Neural progenitor cell (in vitro differentiated cells): ENCODE measurements around the gene MMEL1.

Experiments used
- CTCF ChIP-seq: fragments of 200-600 bp; sonication (generic); IDR thresholded peaks from 2 replicates; pipeline ENCODE4 v1.5.1; 2017; ENCODE audit warnings: antibody characterized with exemption, mild to moderate bottlenecking
- EZH2 ChIP-seq: fragments of 200-600 bp; sonication (generic); IDR thresholded peaks from 2 replicates; pipeline ENCODE4 v1.6.1; 2017; ENCODE audit warnings: antibody characterized with exemption, mild to moderate bottlenecking, moderate library complexity
- EZH2phosphoT487 ChIP-seq: fragments of 200-600 bp; sonication (generic); IDR thresholded peaks from 2 replicates; pipeline ENCODE4 v1.6.1; 2017; ENCODE audit warnings: antibody characterized with exemption

- no peak for TF ChIP-seq CTCF
- no peak for TF ChIP-seq EZH2
- TF ChIP-seq EZH2phosphoT487, result no peak
Measured at GRCh38 chr1:2558420-2558819, 74.4 kb downstream of the MMEL1 start.
